Esophagus muscularis mucosa (tissue), 4 donors: ENCODE results near the gene ANO10.
"Not testable (repeated sequence)": the region's sequence is repeated elsewhere in the genome, so short reads cannot be mapped to it uniquely, and the experiment has no call there.

Source experiments
- CTCF ChIP-seq, 3 experiments: fragments of 200-600 bp in 2 of 3; fragments of 450-650 bp in 1 of 3; sonication (generic) in 2 of 3; IDR thresholded peaks; one replicate each; pipeline ENCODE4 v1.5.1; 2017 to 2019; ENCODE audit warnings: antibody characterized with exemption in 3 of 3, mild to moderate bottlenecking in 2 of 3, moderate library complexity in 1 of 3
- EP300 ChIP-seq: sonication (generic); formaldehyde crosslinking; IDR thresholded peaks from one replicate; pipeline ENCODE4 v1.6.1; 2017; ENCODE audit warnings: antibody characterized with exemption
- POLR2A ChIP-seq: fragments of 450-650 bp; IDR thresholded peaks from one replicate; pipeline ENCODE4 v1.6.1; 2017; ENCODE audit warnings: antibody characterized with exemption, moderate library complexity, mild to moderate bottlenecking, low read depth
- POLR2AphosphoS5 ChIP-seq, 2 donors: sonication (generic); formaldehyde crosslinking; IDR thresholded peaks; one replicate each; pipeline ENCODE4 v1.6.1; 2017; ENCODE audit warnings: antibody characterized with exemption in 2 of 2

- not testable (repeated sequence) for TF ChIP-seq CTCF (IDR thresholded peaks at IDR 0.05); POLR2A; POLR2AphosphoS5 (IDR thresholded peaks at IDR 0.05); EP300
Measured at GRCh38 chr3:43356033-43356432, 265.8 kb downstream of the ANO10 start.
